H9 (cell line): Measurements from ENCODE around the gene SPINT4. TPM values are rescaled to one million over a fixed set of nuclear protein-coding genes. Genes with fewer than 3 reads are reported as not detected.

Experiments
- DNase-seq: peaks from one replicate; pipeline ENCODE4 v3.0.0-alpha.2; 2017
- H2AFZ ChIP-seq: one replicate; pipeline ENCODE4 v1.6.1; 2013; ENCODE audit warnings: mild to moderate bottlenecking, low read length, control low read depth, moderate library complexity
- H2AK5ac ChIP-seq: 2 replicates; pipeline ENCODE4 v1.6.1; 2013; ENCODE audit warnings: low read length, control low read depth, mixed read lengths; ENCODE audit not compliant: insufficient read length
- H2BK120ac ChIP-seq: one replicate; pipeline ENCODE4 v1.6.1; 2013; ENCODE audit warnings: low read depth, mild to moderate bottlenecking, low read length, control low read depth, inconsistent platforms; ENCODE audit not compliant: poor library complexity, severe bottlenecking
- H2BK12ac ChIP-seq: 2 replicates; pipeline ENCODE4 v1.6.1; 2013; ENCODE audit warnings: low read length, control low read depth, mixed read lengths, low read depth; ENCODE audit not compliant: insufficient read length
- H2BK15ac ChIP-seq: 2 replicates; pipeline ENCODE4 v1.6.1; 2013; ENCODE audit warnings: low read depth, low read length, control low read depth
- H2BK20ac ChIP-seq: one replicate; pipeline ENCODE4 v1.6.1; 2013; ENCODE audit warnings: low read depth, mild to moderate bottlenecking, low read length, control low read depth, inconsistent platforms; ENCODE audit not compliant: poor library complexity, severe bottlenecking
- H2BK5ac ChIP-seq: 2 replicates; pipeline ENCODE4 v1.6.1; 2013; ENCODE audit warnings: low read length, control low read depth, mixed read lengths; ENCODE audit not compliant: insufficient read length
- H3K14ac ChIP-seq: 2 replicates; pipeline ENCODE4 v1.6.1; 2013; ENCODE audit warnings: low read length, control low read depth; ENCODE audit not compliant: insufficient read depth
- H3K18ac ChIP-seq: 2 replicates; pipeline ENCODE4 v1.6.1; 2013; ENCODE audit warnings: low read depth, mild to moderate bottlenecking, mixed read lengths, low read length, control low read depth; ENCODE audit not compliant: insufficient read length
- H3K23ac ChIP-seq: 2 replicates; pipeline ENCODE4 v1.6.1; 2013; ENCODE audit warnings: low read length, control low read depth, mixed read lengths, low read depth; ENCODE audit not compliant: insufficient read length
- H3K23me2 ChIP-seq: 2 replicates; pipeline ENCODE4 v1.6.1; 2013; ENCODE audit warnings: low read depth, mild to moderate bottlenecking, mixed read lengths, low read length, control low read depth; ENCODE audit not compliant: insufficient read length, poor library complexity, severe bottlenecking
- H3K27ac ChIP-seq: 2 replicates; pipeline ENCODE4 v1.5.1; 2013; ENCODE audit warnings: low read length, control low read depth, mixed read lengths, low read depth; ENCODE audit not compliant: insufficient read length
- H3K27me3 ChIP-seq: 2 replicates; pipeline ENCODE4 v1.6.1; 2013; ENCODE audit warnings: low read length, control low read depth, inconsistent platforms; ENCODE audit not compliant: insufficient read depth
- H3K4ac ChIP-seq: 2 replicates; pipeline ENCODE4 v1.6.1; 2013; ENCODE audit warnings: low read depth, mild to moderate bottlenecking, control low read depth, inconsistent platforms, low read length, moderate library complexity
- H3K4me1 ChIP-seq: 2 replicates; pipeline ENCODE4 v1.6.1; 2013; ENCODE audit warnings: low read length, control low read depth, inconsistent platforms; ENCODE audit not compliant: insufficient read depth
- H3K4me2 ChIP-seq: 2 replicates; pipeline ENCODE4 v1.6.1; 2013; ENCODE audit warnings: low read length, control low read depth, mixed read lengths; ENCODE audit not compliant: insufficient read length, insufficient read depth
- H3K56ac ChIP-seq: 2 replicates; pipeline ENCODE4 v1.6.1; 2013; ENCODE audit warnings: low read depth, mild to moderate bottlenecking, mixed read lengths, low read length, control low read depth; ENCODE audit not compliant: insufficient read length
- H3K79me1 ChIP-seq: 2 replicates; pipeline ENCODE4 v1.6.1; 2013; ENCODE audit warnings: low read depth, mild to moderate bottlenecking, moderate library complexity, low read length, control low read depth, inconsistent platforms; ENCODE audit not compliant: insufficient read depth, poor library complexity, severe bottlenecking
- H3K79me2 ChIP-seq: 2 replicates; pipeline ENCODE4 v1.6.1; 2013; ENCODE audit warnings: low read length, control low read depth, inconsistent platforms; ENCODE audit not compliant: insufficient read depth
- H3K9ac ChIP-seq: 2 replicates; pipeline ENCODE4 v1.6.1; 2013; ENCODE audit warnings: low read length, control low read depth, mixed read lengths; ENCODE audit not compliant: insufficient read length; ENCODE audit errors: extremely low read depth
- H3K9me3 ChIP-seq: one replicate; pipeline ENCODE4 v1.6.1; 2013; ENCODE audit warnings: low read depth, low read length, inconsistent platforms; ENCODE audit not compliant: control insufficient read depth
- H3T11ph ChIP-seq: one replicate; pipeline ENCODE4 v1.6.1; 2013; ENCODE audit warnings: mild to moderate bottlenecking, low read length, control low read depth, inconsistent platforms
- H4K20me1 ChIP-seq: one replicate; pipeline ENCODE4 v1.6.1; 2013; ENCODE audit not compliant: control insufficient read depth, insufficient read length, insufficient read depth
- H4K5ac ChIP-seq: 2 replicates; pipeline ENCODE4 v1.6.1; 2013; ENCODE audit warnings: low read depth, mild to moderate bottlenecking, mixed read lengths, low read length, control low read depth; ENCODE audit not compliant: insufficient read length
- H4K8ac ChIP-seq: replicated peaks from 2 replicates; pipeline ENCODE4 v1.6.1; 2013; ENCODE audit warnings: low read length, control low read depth, mixed read lengths, low read depth; ENCODE audit not compliant: insufficient read length
- H4K91ac ChIP-seq: 2 replicates; pipeline ENCODE4 v1.6.1; 2013; ENCODE audit warnings: low read depth, mild to moderate bottlenecking, moderate library complexity, mixed read lengths, low read length, control low read depth; ENCODE audit not compliant: insufficient read length
- H3K27ac Mint-ChIP-seq, 3 experiments: 2 replicates in 2 of 3; 3 replicates in 1 of 3; pipeline ENCODE4 v1.8.0; 2020 to 2021; ENCODE audit warnings: mixed read lengths in 3 of 3, mild to moderate bottlenecking in 1 of 3, moderate library complexity in 1 of 3
- H3K27me3 Mint-ChIP-seq: 2 replicates; pipeline ENCODE4 v1.8.0; 2021; ENCODE audit warnings: low read depth, mild to moderate bottlenecking, moderate library complexity, mixed read lengths
- H3K36me3 Mint-ChIP-seq, 3 experiments: 2 replicates in 2 of 3; 3 replicates in 1 of 3; pipeline ENCODE4 v1.8.0; 2020 to 2021; ENCODE audit warnings: low read depth in 3 of 3, mixed read lengths in 3 of 3; ENCODE audit not compliant: insufficient read depth in 1 of 3
- H3K4me1 Mint-ChIP-seq, 2 experiments: 2 replicates each; pipeline ENCODE4 v1.8.0; 2020; ENCODE audit warnings: mixed read lengths in 2 of 2
- H3K4me3 Mint-ChIP-seq, 2 experiments: 2 replicates in 1 of 2; 3 replicates in 1 of 2; pipeline ENCODE4 v1.8.0; 2020 to 2021; ENCODE audit warnings: mild to moderate bottlenecking in 2 of 2, mixed read lengths in 2 of 2, moderate library complexity in 1 of 2
- H3K9me3 Mint-ChIP-seq, 2 experiments: 2 replicates in 1 of 2; 3 replicates in 1 of 2; pipeline ENCODE4 v1.8.0; 2020; ENCODE audit warnings: mild to moderate bottlenecking in 2 of 2, mixed read lengths in 2 of 2, moderate library complexity in 1 of 2
- CTCF ChIP-seq: fragments of 200-600 bp; sonication (generic); conservative IDR thresholded peaks from 3 replicates; pipeline ENCODE4 v1.8.0; 2021; ENCODE audit warnings: antibody characterized with exemption, mild to moderate bottlenecking
- WGBS: extraction: QIAGEN DNeasy Blood & Tissue Kit; methylation state at CpG from one replicate; pipeline ENCODE4 v1.1.7; 2013; ENCODE audit warnings: missing lambda C conversion rate, low lambda C conversion rate, mixed read lengths; ENCODE audit not compliant: insufficient read length; ENCODE audit errors: extremely low coverage; 5-methylcytosine and 5-hydroxymethylcytosine counted together
- total RNA-seq: library from RNA; stranded (reverse); gene quantifications from 2 replicates; pipeline ENCODE4 v1.2.1, GENCODE V29; 2021

The SPINT4 gene
- total RNA-seq, 1 experiment from 2014 or later = not detected

DNA sequence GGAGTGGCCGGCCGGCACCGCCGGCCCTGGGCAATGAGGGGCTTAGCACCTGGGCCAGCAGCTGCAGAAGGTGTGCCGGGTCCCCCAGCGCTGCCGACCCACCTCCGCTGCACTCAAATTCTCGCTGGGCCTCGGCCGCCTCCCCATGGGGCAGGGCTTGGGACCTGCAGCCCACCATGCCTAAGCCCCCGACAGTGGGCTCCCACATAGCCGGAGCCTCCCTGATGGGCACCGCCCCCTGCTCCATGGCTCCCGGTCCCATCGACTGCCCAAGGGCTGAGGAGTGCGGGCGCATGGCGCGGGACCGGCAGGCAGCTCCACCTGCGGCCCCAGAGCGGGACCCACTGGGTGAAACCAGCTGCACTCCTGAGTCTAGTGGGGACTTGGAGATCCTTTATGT lies 13.8 kb downstream of the SPINT4 start:
- Histone ChIP-seq H2BK12ac (no peak overlapping the region), H3K23me2 (no peaks in the 10 kb centered on the region), H2AFZ (no peak overlapping the region), H3K56ac (no peak overlapping the region), H2BK5ac (no peak overlapping the region), H3K79me1 (no peaks in the 10 kb centered on the region), H2BK20ac (no peak overlapping the region), H2BK120ac (no peak overlapping the region), H4K20me1 (no peaks in the 10 kb centered on the region), H3K4me1 (no peaks in the 10 kb centered on the region), H3K4ac (no peak overlapping the region), H2AK5ac (no peak overlapping the region), H3K79me2 (no peaks in the 10 kb centered on the region), H3K18ac (no peak overlapping the region), H4K8ac (no peak overlapping the region), H3K4me2 (no peak overlapping the region), H2BK15ac (no peak overlapping the region), H3K14ac (no peak overlapping the region), H4K5ac (no peak overlapping the region), H3K27ac (no peak overlapping the region), H3T11ph (no peak overlapping the region), H3K27me3 (no peaks in the 10 kb centered on the region), H3K9me3 (peaks cover 10% of the 10 kb centered on the region), H3K23ac (no peak overlapping the region), H3K9ac (no peak overlapping the region), H4K91ac (no peak overlapping the region)
- Mint-ChIP-seq H3K4me3 (no peak overlapping the region), H3K9me3 (peaks cover 41 to 55% of the 10 kb centered on the region in 2 experiments), H3K36me3 (peaks cover 15 to 32% (median 18%) of the 10 kb centered on the region in 3 experiments), H3K4me1 (no peaks in the 10 kb centered on the region), H3K27me3 (no peaks in the 10 kb centered on the region), H3K27ac (no peak overlapping the region)
- TF ChIP-seq CTCF = no peak
- no peak for DNase-seq
- no CpG with 5 or more reads among the region's 23 CpGs for WGBS
